K562 (cell line): ENCODE results near the gene LRRFIP2. TPM values are rescaled to one million over a fixed set of nuclear protein-coding genes. Genes with fewer than 3 reads are reported as not detected.

Experiments used
- ATAC-seq: fragments of 200-7000 bp; cut with Tn5 transposase; 3 replicates; pipeline ENCODE4 v1.9.1; 2020; ENCODE audit warnings: moderate library complexity
- BruUV-seq: library from RNA; stranded (reverse); fragments of 400-500 nt; replicated peaks from 2 replicates; lab custom pipeline; 2021; lab: Mats Ljungman, UMichigan
- CTCF ChIA-PET: fragments of 300-600 bp; formaldehyde crosslinking; extraction: SDS; loops from one replicate; lab custom pipeline; 2021; ENCODE audit warnings: low intra/inter-chr PET ratio; lab: Yijun Ruan, JAX
- POLR2A ChIA-PET: fragments of 300-600, 350-650 bp; sonication (Branson Sonifier 250); formaldehyde crosslinking; extraction: SDS; loops from one replicate; lab custom pipeline; 2021; ENCODE audit warnings: antibody characterized with exemption, inconsistent platforms; lab: Yijun Ruan, JAX
- DNase-seq, 4 experiments: peaks; one replicate each; pipeline versions ENCODE4 v3.0.0 to v3.0.0-alpha.2; 2011 to 2018; ENCODE audit warnings: low spot score in 3 of 4, mixed read lengths in 3 of 4; ENCODE audit errors: extremely low read depth in 1 of 4
- FAIRE-seq: peaks from 2 replicates; lab custom pipeline; 2011; peaks lifted over from hg19 to GRCh38; lab: Jason Lieb, UNC
- H2AFZ ChIP-seq: 2 replicates; pipeline ENCODE4 v1.6.0; 2011; ENCODE audit warnings: low read depth, low read length, control low read depth, inconsistent platforms
- H3K27ac ChIP-seq: fragments of 200-600 bp; 3 replicates; pipeline ENCODE4 v1.8.0; 2011; ENCODE audit warnings: low read depth, mild to moderate bottlenecking, control low read depth, inconsistent platforms, low read length, moderate library complexity, mixed read lengths; ENCODE audit errors: extremely low read depth
- H3K27me3 ChIP-seq, 2 experiments: fragments of 300-600 bp in 1 of 2; 2 replicates in 1 of 2; 3 replicates in 1 of 2; pipeline versions ENCODE4 v1.6.0 to v1.8.0; 2011; ENCODE audit warnings: inconsistent platforms in 2 of 2, low read length in 2 of 2, mild to moderate bottlenecking in 1 of 2, mixed read lengths in 1 of 2, moderate library complexity in 1 of 2; ENCODE audit not compliant: control insufficient read depth in 2 of 2, insufficient read depth in 2 of 2
- H3K36me3 ChIP-seq: fragments of 300-600 bp; 3 replicates; pipeline ENCODE4 v1.8.0; 2011; ENCODE audit warnings: mild to moderate bottlenecking, low read length, inconsistent platforms; ENCODE audit not compliant: control insufficient read depth, insufficient read depth
- H3K4me1 ChIP-seq, 2 experiments: fragments of 200-600 bp in 1 of 2; replicated peaks in 1 of 2; 2 replicates in 1 of 2; 3 replicates in 1 of 2; pipeline versions ENCODE4 v1.5.1 to v1.8.0; 2011; ENCODE audit warnings: inconsistent platforms in 2 of 2, low read length in 2 of 2, mild to moderate bottlenecking in 1 of 2, mixed read lengths in 1 of 2, moderate library complexity in 1 of 2; ENCODE audit not compliant: control insufficient read depth in 2 of 2, insufficient read depth in 2 of 2
- H3K4me2 ChIP-seq: 2 replicates; pipeline ENCODE4 v1.6.1; 2011; ENCODE audit warnings: low read length, control low read depth, inconsistent platforms, mixed read lengths; ENCODE audit not compliant: insufficient read depth
- H3K4me3 ChIP-seq: fragments of 200-600 bp; sonication (generic), shearing (Covaris generic); 2 replicates; pipeline ENCODE4 v1.5.1; 2016; ENCODE audit warnings: control low read depth, inconsistent platforms
- H3K79me2 ChIP-seq: fragments of 200-600 bp; 3 replicates; pipeline ENCODE4 v1.8.0; 2011; ENCODE audit warnings: low read length, inconsistent platforms; ENCODE audit not compliant: control insufficient read depth, insufficient read depth
- H3K9ac ChIP-seq, 2 experiments: 2 replicates each; pipeline versions ENCODE4 v1.6.0 to v1.6.1; 2011; ENCODE audit warnings: low read depth in 2 of 2, low read length in 2 of 2, control low read depth in 1 of 2, inconsistent platforms in 1 of 2, mild to moderate bottlenecking in 1 of 2, mixed read lengths in 1 of 2; ENCODE audit not compliant: insufficient read depth in 1 of 2
- H3K9me1 ChIP-seq: one replicate; pipeline ENCODE4 v1.6.0; 2011; ENCODE audit warnings: inconsistent platforms, mild to moderate bottlenecking, low read length, moderate library complexity; ENCODE audit not compliant: control insufficient read depth, insufficient read depth
- H3K9me3 ChIP-seq: replicated peaks from 2 replicates; pipeline ENCODE4 v1.5.1; 2011; ENCODE audit warnings: low read depth, low read length, inconsistent platforms; ENCODE audit not compliant: control insufficient read depth, insufficient read depth
- H4K20me1 ChIP-seq: replicated peaks from 2 replicates; pipeline ENCODE4 v1.6.1; 2011; ENCODE audit warnings: low read length, inconsistent platforms, mixed read lengths; ENCODE audit not compliant: control insufficient read depth, insufficient read depth
- BCL6 ChIP-seq: fragments of 250-450 bp; sonication (Bioruptor Pico); IDR thresholded peaks from 2 replicates; pipeline ENCODE4 v1.4.0; 2020
- BRF2 ChIP-seq: IDR thresholded peaks from 3 replicates; pipeline ENCODE4 v1.6.1; 2011; ENCODE audit warnings: borderline replicate concordance, mild to moderate bottlenecking; ENCODE audit not compliant: insufficient read length, insufficient read depth
- KLF16 ChIP-seq: IDR thresholded peaks from 2 replicates; pipeline ENCODE4 v1.6.1; 2016; ENCODE audit warnings: antibody characterized with exemption
- NEUROD1 ChIP-seq: fragments of 150-350 bp; IDR thresholded peaks from 2 replicates; pipeline ENCODE4 v1.6.1; 2014; ENCODE audit warnings: borderline replicate concordance, low read length, low read depth; ENCODE audit not compliant: partially characterized antibody
- POLR2AphosphoS5 ChIP-seq: IDR thresholded peaks from 2 replicates; pipeline ENCODE4 v1.6.1; 2011; ENCODE audit warnings: mild to moderate bottlenecking, low read depth, low read length, moderate library complexity; ENCODE audit not compliant: control insufficient read depth, insufficient read depth
- ZNF778 ChIP-seq: fragments of 450-650 bp; formaldehyde crosslinking; IDR thresholded peaks from 2 replicates; pipeline ENCODE4 v1.4.0; 2020; ENCODE audit warnings: mild to moderate bottlenecking, moderate library complexity
- WGBS: fragments of 100-300 bp; shearing (Covaris generic); methylation state at CpG from one replicate; pipeline ENCODE4 v1.1.6; 2016; ENCODE audit warnings: low coverage, mixed read lengths; ENCODE audit not compliant: insufficient coverage; ENCODE audit errors: missing lambda C conversion rate; 5-methylcytosine and 5-hydroxymethylcytosine counted together
- in situ Hi-C: fragments of 300-500 bp; cut with MboI; formaldehyde crosslinking; loops from 4 replicates; pipeline ENCODE4 v1.15.0; 2018; ENCODE audit warnings: inconsistent platforms, mixed read lengths
- intact Hi-C: fragments of 100-400 bp; cut with micrococcal nuclease; formaldehyde crosslinking; loops from 2 replicates; pipeline ENCODE4 v1.14.2; 2022
- polyA plus RNA-seq, 8 experiments: library from polyadenylated mRNA; depleted of rRNA in 4 of 8; stranded (reverse) in 5 of 8; unstranded in 3 of 8; fragments of >200 nt; fragmentation: Nextera tagmentation in 2 of 8; fragmentation: Illumina TruSeq in 1 of 8; extraction: Ambion mirVana in 2 of 8; extraction: Trizol in 1 of 8; gene quantifications; 2 replicates each; pipeline versions ENCODE4 v1.2.1 to v1.2.3, GENCODE V29; 2011 to 2014; ENCODE audit warnings: inconsistent platforms in 1 of 8, missing spikeins in 1 of 8
- total RNA-seq, 7 experiments: library from RNA; depleted of rRNA in 6 of 7; stranded (reverse); fragments of >200 nt in 6 of 7; fragmentation: Illumina TruSeq in 2 of 7; extraction: Trizol in 2 of 7; gene quantifications; 2 replicates each; pipeline versions ENCODE4 v1.2.1 to v1.2.3, GENCODE V29; 2011 to 2021; ENCODE audit warnings: low replicate concordance in 1 of 7

The LRRFIP2 gene
- total and polyA plus RNA-seq, 9 of the 15 experiments (the other 6 are each of a cell fraction or from before 2014, with no cell fraction given) = 9.9 to 53.9 (median 42.7) TPM

GRCh38 chr3:37026851-37027250 lies 147.5 kb downstream of the LRRFIP2 start:
- 95% methylated on average over 5 of the region's 5 CpGs for WGBS

More at GRCh38 chr3:37026851-37027250, 147.5 kb downstream of the LRRFIP2 start:
- no peak overlapping the region for H2AFZ ChIP-seq
- no peak for ATAC-seq
- H3K9ac ChIP-seq = no peak overlapping the region
- no peak overlapping the region for H3K4me3 ChIP-seq
- no peaks in the 10 kb centered on the region for H4K20me1 ChIP-seq
- intact Hi-C loops (no loop called here), in situ Hi-C loops (no loop called here)
- no peaks in the 10 kb centered on the region for H3K9me1 ChIP-seq
- no peak for DNase-seq
- CTCF ChIA-PET = no interaction called here
- H3K27me3 ChIP-seq = no peaks in the 10 kb centered on the region
- no peak for FAIRE-seq
- no peak overlapping the region for H3K27ac ChIP-seq
- BruUV-seq = no TSS peak
- H3K79me2 ChIP-seq = 0 out of 3 replicates have a peak, but pooled peaks cover 3% of the 10 kb centered on the region
- H3K9me3 ChIP-seq = no peaks in the 10 kb centered on the region
- POLR2A ChIA-PET = interaction anchor here (1.0 kb wide), 1 partner anchor 12 kb away, joined by 3 read pairs; no protein-coding TSS in a partner anchor
- peaks cover 4 to 8% of the 10 kb centered on the region in 2 experiments; a peak in 3 of 5 replicates for H3K4me1 ChIP-seq
- H3K4me2 ChIP-seq = no peak overlapping the region
- TF ChIP-seq KLF16 (no peak), ZNF778 (no peak), NEUROD1 (no peak), BCL6 (CRISPR knock-in tag) (no peak), POLR2AphosphoS5 (peak; percentile 5; the same call in 1 of the 2 replicates), BRF2 (no peak)
- peaks cover 92% of the 10 kb centered on the region for H3K36me3 ChIP-seq
